ENCODE measurements around the gene AKAP9.

- TF ChIP-seq CTCF (IDR thresholded peaks at IDR 0.05), result no peak
- TF ChIP-seq POLR2A (IDR thresholded peaks at IDR 0.05), result no peak
These were observed 42.2 kb upstream of the AKAP9 start for GRCh38 chr7:91898240-91898992.

Measured in body of pancreas (tissue), 4 donors.